HepG2 (cell line): ENCODE measurements around the gene RHOV. TPM values are rescaled to one million over a fixed set of nuclear protein-coding genes. Genes with fewer than 3 reads are reported as not detected.

Source experiments
- ARHGAP35 ChIP-seq: sonication (generic); formaldehyde crosslinking; IDR thresholded peaks from 2 replicates; pipeline ENCODE4 v1.9.0; 2022; ENCODE audit warnings: mild to moderate bottlenecking, inconsistent platforms, moderate library complexity, missing genetic modification reagents, borderline replicate concordance
- ARNTL ChIP-seq: sonication (generic); formaldehyde crosslinking; IDR thresholded peaks from 2 replicates; pipeline ENCODE4 v1.4.0; 2020; ENCODE audit warnings: mild to moderate bottlenecking, missing genetic modification reagents
- BORCS8-MEF2B ChIP-seq: sonication (generic); formaldehyde crosslinking; IDR thresholded peaks from 2 replicates; pipeline ENCODE4 v1.8.0; 2022; ENCODE audit warnings: mild to moderate bottlenecking, missing genetic modification reagents
- CREB3 ChIP-seq: sonication (generic); formaldehyde crosslinking; IDR thresholded peaks from 2 replicates; pipeline ENCODE4 v1.5.0; 2020; ENCODE audit warnings: missing genetic modification reagents
- DMAP1 ChIP-seq: IDR thresholded peaks from 2 replicates; pipeline ENCODE4 v1.6.1; 2016
- FOXO1 ChIP-seq: sonication (generic); formaldehyde crosslinking; IDR thresholded peaks from 2 replicates; pipeline ENCODE4 v1.4.0; 2020; ENCODE audit warnings: missing genetic modification reagents
- JUN ChIP-seq: sonication (generic); formaldehyde crosslinking; IDR thresholded peaks from 2 replicates; pipeline ENCODE4 v1.4.0; 2020; ENCODE audit warnings: mild to moderate bottlenecking, missing genetic modification reagents
- NCOA2 ChIP-seq: sonication (generic); formaldehyde crosslinking; IDR thresholded peaks from 2 replicates; pipeline ENCODE4 v1.8.0; 2022; ENCODE audit warnings: inconsistent platforms
- NR2F6 ChIP-seq, 2 experiments: IDR thresholded peaks; 2 replicates each; pipeline ENCODE4 v1.6.1; 2016; ENCODE audit warnings: antibody characterized with exemption in 1 of 2, mild to moderate bottlenecking in 1 of 2
- PHF5A ChIP-seq: IDR thresholded peaks from one replicate; pipeline ENCODE4 v1.6.1; 2018; ENCODE audit warnings: low read depth, missing genetic modification reagents; ENCODE audit not compliant: unreplicated experiment
- RARA ChIP-seq: IDR thresholded peaks from 2 replicates; pipeline ENCODE4 v1.6.1; 2016; ENCODE audit warnings: missing genetic modification reagents, missing compliant biosample characterization
- RFX1 ChIP-seq: fragments of 450-650 bp; IDR thresholded peaks from 2 replicates; pipeline ENCODE4 v1.6.1; 2017
- RXRB ChIP-seq: IDR thresholded peaks from 2 replicates; pipeline ENCODE4 v1.6.1; 2016; ENCODE audit warnings: borderline replicate concordance, missing genetic modification reagents, missing compliant biosample characterization
- SAP130 ChIP-seq: IDR thresholded peaks from 2 replicates; pipeline ENCODE4 v1.6.1; 2016; ENCODE audit warnings: low read depth
- SSRP1 ChIP-seq: IDR thresholded peaks from 2 replicates; pipeline ENCODE4 v1.6.1; 2016; ENCODE audit warnings: control low read depth
- TEAD2 ChIP-seq: sonication (generic); formaldehyde crosslinking; IDR thresholded peaks from 2 replicates; pipeline ENCODE4 v1.9.0; 2021; ENCODE audit warnings: missing genetic modification reagents
- U2AF2 ChIP-seq: fragments of 200-400 bp; formaldehyde crosslinking; IDR thresholded peaks from 2 replicates; pipeline ENCODE4 v1.6.1; 2017; ENCODE audit warnings: low read depth, mild to moderate bottlenecking, low read length
- ZBTB39 ChIP-seq: sonication (generic); formaldehyde crosslinking; IDR thresholded peaks from 2 replicates; pipeline ENCODE4 v1.5.0; 2020; ENCODE audit warnings: missing genetic modification reagents
- ZFP36L2 ChIP-seq: sonication (generic); formaldehyde crosslinking; IDR thresholded peaks from 2 replicates; pipeline ENCODE4 v1.4.0; 2020; ENCODE audit warnings: missing genetic modification reagents
- ZFX ChIP-seq: sonication (generic); formaldehyde crosslinking; IDR thresholded peaks from 2 replicates; pipeline ENCODE4 v1.4.0; 2020; ENCODE audit warnings: mild to moderate bottlenecking, low read depth, missing genetic modification reagents, moderate library complexity
- ZMYM3 ChIP-seq: sonication (generic); formaldehyde crosslinking; IDR thresholded peaks from 2 replicates; pipeline ENCODE4 v1.5.1; 2020; ENCODE audit warnings: mild to moderate bottlenecking, missing genetic modification reagents
- ZNF225 ChIP-seq: sonication (generic); formaldehyde crosslinking; IDR thresholded peaks from 2 replicates; pipeline ENCODE4 v1.4.0; 2020; ENCODE audit warnings: mild to moderate bottlenecking, missing genetic modification reagents
- ZNF253 ChIP-seq: sonication (generic); formaldehyde crosslinking; IDR thresholded peaks from 2 replicates; pipeline ENCODE4 v1.8.0; 2022; ENCODE audit warnings: mild to moderate bottlenecking, missing genetic modification reagents, borderline replicate concordance
- ZNF607 ChIP-seq: sonication (generic); formaldehyde crosslinking; IDR thresholded peaks from 2 replicates; pipeline ENCODE4 v1.5.1; 2020; ENCODE audit warnings: missing genetic modification reagents, mild to moderate bottlenecking, borderline replicate concordance
- ZNF770 ChIP-seq: sonication (generic); formaldehyde crosslinking; IDR thresholded peaks from 2 replicates; pipeline ENCODE4 v1.5.0; 2020; ENCODE audit warnings: mild to moderate bottlenecking, missing genetic modification reagents
- polyA plus RNA-seq, 8 experiments: library from polyadenylated mRNA; depleted of rRNA in 3 of 8; stranded (reverse) in 7 of 8; unstranded in 1 of 8; fragments of >200 nt; fragmentation: Illumina TruSeq in 4 of 8; extraction: Trizol in 4 of 8; gene quantifications; 2 replicates each; pipeline versions ENCODE4 v1.2.1 to v1.2.3, GENCODE V29; 2011 to 2016; ENCODE audit warnings: low read depth in 4 of 8, missing spikeins in 1 of 8, mixed read lengths in 1 of 8; ENCODE audit not compliant: insufficient read depth in 1 of 8
- total RNA-seq, 5 experiments: library from RNA; depleted of rRNA; stranded (reverse); fragments of >200 nt; fragmentation: Illumina TruSeq; extraction: Trizol; gene quantifications; 2 replicates each; pipeline ENCODE4 v1.2.3, GENCODE V29; 2016; ENCODE audit warnings: low read depth in 1 of 5
- TF ChIP-seq, protein P1 (sequence below): sonication (generic); formaldehyde crosslinking; IDR thresholded peaks from 2 replicates; pipeline ENCODE4 v1.4.0; 2020; ENCODE audit warnings: missing genetic modification reagents, borderline replicate concordance

RHOV gene
- total and polyA plus RNA-seq, 2 of the 13 experiments (the other 11 are each of a cell fraction or from before 2014, with no cell fraction given), result 0.17 to 0.18 TPM

- TF ChIP-seq ZNF770 (CRISPR knock-in tag), result peak; percentile 46; the same call in 1 of the 2 replicates
- TF ChIP-seq U2AF2, result no peak
- peak; percentile 36; the same call in 1 of the 2 replicates for TF ChIP-seq ZFX (CRISPR knock-in tag)
- no peak for TF ChIP-seq SSRP1 (CRISPR knock-in tag)
- TF ChIP-seq FOXO1, result peak; percentile 41; the same call in 1 of the 2 replicates
- TF ChIP-seq RFX1, result no peak
- TF ChIP-seq NCOA2 (CRISPR knock-in tag), result no peak
- peak; percentile 54 for TF ChIP-seq SAP130 (CRISPR knock-in tag)
- no peak for TF ChIP-seq DMAP1 (CRISPR knock-in tag)
- TF ChIP-seq ZNF225 (CRISPR knock-in tag), result no peak
- TF ChIP-seq ARNTL (CRISPR knock-in tag), result 0 out of 2 replicates have a peak, but pooled peaks have one; percentile 28
- TF ChIP-seq RARA (CRISPR knock-in tag), result 0 out of 2 replicates have a peak, but pooled peaks have one; percentile 31
- no peak for TF ChIP-seq ZFP36L2
- no peak for TF ChIP-seq BORCS8-MEF2B (CRISPR knock-in tag)
- TF ChIP-seq RXRB (CRISPR knock-in tag), result 0 out of 2 replicates have a peak, but pooled peaks have one; percentile 23
- TF ChIP-seq, protein P1, sequence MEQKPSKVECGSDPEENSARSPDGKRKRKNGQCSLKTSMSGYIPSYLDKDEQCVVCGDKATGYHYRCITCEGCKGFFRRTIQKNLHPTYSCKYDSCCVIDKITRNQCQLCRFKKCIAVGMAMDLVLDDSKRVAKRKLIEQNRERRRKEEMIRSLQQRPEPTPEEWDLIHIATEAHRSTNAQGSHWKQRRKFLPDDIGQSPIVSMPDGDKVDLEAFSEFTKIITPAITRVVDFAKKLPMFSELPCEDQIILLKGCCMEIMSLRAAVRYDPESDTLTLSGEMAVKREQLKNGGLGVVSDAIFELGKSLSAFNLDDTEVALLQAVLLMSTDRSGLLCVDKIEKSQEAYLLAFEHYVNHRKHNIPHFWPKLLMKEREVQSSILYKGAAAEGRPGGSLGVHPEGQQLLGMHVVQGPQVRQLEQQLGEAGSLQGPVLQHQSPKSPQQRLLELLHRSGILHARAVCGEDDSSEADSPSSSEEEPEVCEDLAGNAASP (CRISPR knock-in tag), result no peak
- no peak for TF ChIP-seq ZBTB39 (CRISPR knock-in tag)
- 0 out of 2 replicates have a peak, but pooled peaks have one; percentile 22 for TF ChIP-seq ZNF253 (CRISPR knock-in tag)
- no peak for TF ChIP-seq PHF5A (CRISPR knock-in tag)
- no peak for TF ChIP-seq TEAD2 (CRISPR knock-in tag)
- TF ChIP-seq ZMYM3, result no peak
- TF ChIP-seq ZNF607 (CRISPR knock-in tag), result no peak
- TF ChIP-seq NR2F6 (IDR thresholded peaks at IDR 0.05), result no peak
- TF ChIP-seq NR2F6 (CRISPR knock-in tag; IDR thresholded peaks at IDR 0.05), result 0 out of 2 replicates have a peak, but pooled peaks have one; percentile 20
- TF ChIP-seq JUN (CRISPR knock-in tag), result peak; percentile 68
- TF ChIP-seq ARHGAP35, result no peak
- no peak for TF ChIP-seq CREB3 (CRISPR knock-in tag)
These were observed 28.3 kb downstream of the RHOV start (continued) for GRCh38 chr15:40845511-40846284.
